Vagina (tissue), 2 donors: ENCODE data around the gene MCTP2. TPM values are rescaled to one million over a fixed set of nuclear protein-coding genes. Genes with fewer than 3 reads are reported as not detected.

ENCODE experiments used
- DNase-seq, 2 donors: peaks; one replicate each; pipeline ENCODE4 v3.0.0-alpha.2; 2017; ENCODE audit errors: extremely low spot score in 2 of 2
- H3K27ac ChIP-seq: fragments of 200-600 bp; sonication (generic); one replicate; pipeline ENCODE4 v1.5.1; 2019
- H3K27me3 ChIP-seq: fragments of 200-600 bp; sonication (generic); one replicate; pipeline ENCODE4 v1.5.1; 2019
- H3K36me3 ChIP-seq, 2 donors: fragments of 200-600 bp; sonication (generic); one replicate each; pipeline ENCODE4 v1.5.1; 2017 to 2019
- H3K4me1 ChIP-seq: fragments of 200-600 bp; sonication (generic); one replicate; pipeline ENCODE4 v1.5.1; 2019
- H3K4me3 ChIP-seq, 2 donors: fragments of 200-600 bp; sonication (generic); 1 replicate in 1 of 2; 2 replicates in 1 of 2; pipeline ENCODE4 v1.5.1; 2016 to 2019
- H3K9me3 ChIP-seq: fragments of 200-600 bp; sonication (generic); one replicate; pipeline ENCODE4 v1.5.1; 2019
- CTCF ChIP-seq, 3 experiments: fragments of 450-650 bp in 2 of 3; fragments of 200-600 bp in 1 of 3; sonication (generic) in 1 of 3; IDR thresholded peaks; one replicate each; pipeline ENCODE4 v1.5.1; 2017 to 2019; ENCODE audit warnings: antibody characterized with exemption in 3 of 3, mild to moderate bottlenecking in 2 of 3, moderate library complexity in 2 of 3
- POLR2A ChIP-seq, 2 donors: fragments of 450-650 bp; IDR thresholded peaks; one replicate each; pipeline ENCODE4 v1.6.1; 2017; ENCODE audit warnings: antibody characterized with exemption in 2 of 2, mild to moderate bottlenecking in 2 of 2, moderate library complexity in 2 of 2
- POLR2AphosphoS5 ChIP-seq, 2 donors: sonication (generic); formaldehyde crosslinking; IDR thresholded peaks; one replicate each; pipeline ENCODE4 v1.9.0; 2017; ENCODE audit warnings: antibody characterized with exemption in 2 of 2, mild to moderate bottlenecking in 2 of 2, low read depth in 1 of 2; ENCODE audit not compliant: insufficient read depth in 1 of 2
- intact Hi-C: fragments of 100-400 bp; cut with DNase I; formaldehyde crosslinking; loops from one replicate; pipeline ENCODE4 v1.15.1; 2023
- total RNA-seq: library from RNA; depleted of rRNA; stranded (reverse); fragments of >200 nt; gene quantifications from one replicate; pipeline ENCODE4 v1.2.3, GENCODE V29; 2016

Gene MCTP2
- total RNA-seq, 1 donor from 2014 or later, result 21.1 TPM

- TF ChIP-seq POLR2AphosphoS5 (IDR thresholded peaks at IDR 0.05; ENCODE audit: insufficient read depth in 1 of 2, low read depth in 1 of 2), result no peak
- TF ChIP-seq CTCF (IDR thresholded peaks at IDR 0.05), result no peak
- no peak for TF ChIP-seq POLR2A (IDR thresholded peaks at IDR 0.05)
- no peak for DNase-seq
- Histone ChIP-seq H3K27ac (no peak overlapping the region), H3K9me3 (no peaks in the 10 kb centered on the region), H3K4me3 (no peak overlapping the region), H3K27me3 (no peaks in the 10 kb centered on the region), H3K4me1 (no peaks in the 10 kb centered on the region), H3K36me3 (no peaks in the 10 kb centered on the region)
- intact Hi-C loops, result no loop called here
Measured at GRCh38 chr15:94258246-94258645, 26.9 kb downstream of the MCTP2 start.

GRCh38 chr15:94259121-94259751 is 27.9 kb downstream of the MCTP2 start:
- no peaks in the 10 kb centered on the region for H3K9me3 ChIP-seq
- no peak overlapping the region for H3K27ac ChIP-seq
- no peaks in the 10 kb centered on the region for H3K27me3 ChIP-seq
- DNase-seq, result no peak
- no peak for TF ChIP-seq CTCF (IDR thresholded peaks at IDR 0.05)
- no peak for TF ChIP-seq POLR2AphosphoS5 (IDR thresholded peaks at IDR 0.05; ENCODE audit: insufficient read depth in 1 of 2, low read depth in 1 of 2)
- TF ChIP-seq POLR2A (IDR thresholded peaks at IDR 0.05), result no peak
- no peaks in the 10 kb centered on the region for H3K36me3 ChIP-seq
- H3K4me3 ChIP-seq, result no peak overlapping the region
- intact Hi-C loops, result no loop called here
- H3K4me1 ChIP-seq, result no peaks in the 10 kb centered on the region

- Histone ChIP-seq H3K27ac (no peak overlapping the region), H3K36me3 (no peaks in the 10 kb centered on the region), H3K4me3 (no peak overlapping the region), H3K4me1 (no peaks in the 10 kb centered on the region), H3K9me3 (no peaks in the 10 kb centered on the region), H3K27me3 (no peaks in the 10 kb centered on the region)
- intact Hi-C loops, result no loop called here
- no peak for DNase-seq
- TF ChIP-seq POLR2A (IDR thresholded peaks at IDR 0.05) (no peak), POLR2AphosphoS5 (IDR thresholded peaks at IDR 0.05; ENCODE audit: insufficient read depth in 1 of 2, low read depth in 1 of 2) (no peak), CTCF (IDR thresholded peaks at IDR 0.05) (no peak)
Measured at GRCh38 chr15:94259863-94260262, 28.5 kb downstream of the MCTP2 start.

- Histone ChIP-seq H3K27me3 (no peaks in the 10 kb centered on the region), H3K9me3 (no peaks in the 10 kb centered on the region), H3K4me1 (no peaks in the 10 kb centered on the region), H3K27ac (no peak overlapping the region), H3K4me3 (no peak overlapping the region), H3K36me3 (no peaks in the 10 kb centered on the region)
- intact Hi-C loops, result no loop called here
- TF ChIP-seq CTCF (IDR thresholded peaks at IDR 0.05) (no peak), POLR2AphosphoS5 (IDR thresholded peaks at IDR 0.05; ENCODE audit: insufficient read depth in 1 of 2, low read depth in 1 of 2) (no peak), POLR2A (IDR thresholded peaks at IDR 0.05) (no peak)
- DNase-seq, result no peak
Measured at GRCh38 chr15:94262201-94262600, 30.8 kb downstream of the MCTP2 start.

GRCh38 chr15:94263341-94264273 is 32.2 kb downstream of the MCTP2 start:
- H3K9me3 ChIP-seq, result no peaks in the 10 kb centered on the region
- no peak overlapping the region for H3K4me3 ChIP-seq
- no peaks in the 10 kb centered on the region for H3K27me3 ChIP-seq
- DNase-seq, result no peak
- H3K36me3 ChIP-seq, result no peaks in the 10 kb centered on the region
- intact Hi-C loops, result no loop called here
- H3K4me1 ChIP-seq, result no peaks in the 10 kb centered on the region
- H3K27ac ChIP-seq, result no peak overlapping the region
- TF ChIP-seq CTCF (IDR thresholded peaks at IDR 0.05) (no peak), POLR2AphosphoS5 (IDR thresholded peaks at IDR 0.05; ENCODE audit: insufficient read depth in 1 of 2, low read depth in 1 of 2) (no peak), POLR2A (IDR thresholded peaks at IDR 0.05) (no peak)
